HepG2 (cell line): ENCODE measurements around the gene PTPN2. TPM values are rescaled to one million over a fixed set of nuclear protein-coding genes. Genes with fewer than 3 reads are reported as not detected.

ENCODE experiments used
- ASH2L ChIP-seq: fragments of 300-600, 200-600 bp; sonication (generic); IDR thresholded peaks from 2 replicates; pipeline ENCODE4 v1.7.0; 2017; ENCODE audit warnings: low read depth, mild to moderate bottlenecking, moderate library complexity, mixed read lengths, low read length; ENCODE audit not compliant: insufficient read length
- ATF1 ChIP-seq: IDR thresholded peaks from 2 replicates; pipeline ENCODE4 v1.6.1; 2016; ENCODE audit warnings: mild to moderate bottlenecking, control low read depth
- ATRX ChIP-seq: sonication (generic); formaldehyde crosslinking; IDR thresholded peaks from 2 replicates; pipeline ENCODE4 v1.4.0; 2020; ENCODE audit warnings: missing genetic modification reagents, borderline replicate concordance
- CEBPG ChIP-seq: IDR thresholded peaks from 2 replicates; pipeline ENCODE4 v1.6.1; 2016
- DRAP1 ChIP-seq: IDR thresholded peaks from 2 replicates; pipeline ENCODE4 v1.6.1; 2016; ENCODE audit warnings: missing genetic modification reagents, missing compliant biosample characterization
- FOXJ3 ChIP-seq: sonication (generic); formaldehyde crosslinking; IDR thresholded peaks from 2 replicates; pipeline ENCODE4 v1.4.0; 2020; ENCODE audit warnings: missing genetic modification reagents, mild to moderate bottlenecking, borderline replicate concordance
- GATAD2A ChIP-seq: IDR thresholded peaks from 2 replicates; pipeline ENCODE4 v1.6.1; 2016
- IKZF1 ChIP-seq: fragments of 450-650 bp; IDR thresholded peaks from 2 replicates; pipeline ENCODE4 v1.7.1; 2016
- KDM1A ChIP-seq: IDR thresholded peaks from 2 replicates; pipeline ENCODE4 v1.6.1; 2016; ENCODE audit warnings: missing compliant biosample characterization
- NR3C1 ChIP-seq: sonication (generic); formaldehyde crosslinking; IDR thresholded peaks from 2 replicates; pipeline ENCODE4 v1.4.0; 2020; ENCODE audit warnings: missing genetic modification reagents
- RNF219 ChIP-seq: sonication (generic); formaldehyde crosslinking; IDR thresholded peaks from 2 replicates; pipeline ENCODE4 v1.5.0; 2020; ENCODE audit warnings: mild to moderate bottlenecking, missing genetic modification reagents
- SRSF9 ChIP-seq: fragments of 200-400 bp; formaldehyde crosslinking; IDR thresholded peaks from 2 replicates; pipeline ENCODE4 v1.6.1; 2018; ENCODE audit warnings: borderline replicate concordance, mild to moderate bottlenecking, low read depth, low read length; ENCODE audit not compliant: insufficient read depth, poor library complexity, severe bottlenecking
- TBX3 ChIP-seq: fragments of 450-650 bp; IDR thresholded peaks from 2 replicates; pipeline ENCODE4 v1.6.1; 2017; ENCODE audit warnings: antibody characterized with exemption, mild to moderate bottlenecking, inconsistent platforms, borderline replicate concordance
- TEAD2 ChIP-seq: sonication (generic); formaldehyde crosslinking; IDR thresholded peaks from 2 replicates; pipeline ENCODE4 v1.9.0; 2021; ENCODE audit warnings: missing genetic modification reagents
- THAP11 ChIP-seq: IDR thresholded peaks from 2 replicates; pipeline ENCODE4 v1.6.1; 2016; ENCODE audit warnings: missing biosample characterization, missing genetic modification reagents
- TMF1 ChIP-seq: sonication (generic); formaldehyde crosslinking; IDR thresholded peaks from 2 replicates; pipeline ENCODE4 v1.8.1; 2022; ENCODE audit warnings: low read depth, missing genetic modification reagents
- U2AF1 ChIP-seq: fragments of 200-400 bp; formaldehyde crosslinking; optimal IDR thresholded peaks from 2 replicates; pipeline ENCODE3; 2017; ENCODE audit warnings: mild to moderate bottlenecking, low read depth, low read length
- ZBTB43 ChIP-seq: sonication (generic); formaldehyde crosslinking; conservative IDR thresholded peaks from 2 replicates; pipeline ENCODE4 v1.4.0; 2020; ENCODE audit warnings: missing genetic modification reagents
- ZMYM4 ChIP-seq: sonication (generic); formaldehyde crosslinking; IDR thresholded peaks from 2 replicates; pipeline ENCODE4 v1.8.1; 2023; ENCODE audit warnings: mild to moderate bottlenecking, missing genetic modification reagents
- ZNF124 ChIP-seq: sonication (generic); formaldehyde crosslinking; IDR thresholded peaks from 2 replicates; pipeline ENCODE4 v1.4.0; 2020; ENCODE audit warnings: missing genetic modification reagents
- ZNF441 ChIP-seq: sonication (generic); formaldehyde crosslinking; IDR thresholded peaks from 2 replicates; pipeline ENCODE4 v1.7.0; 2021; ENCODE audit warnings: missing genetic modification reagents, borderline replicate concordance
- ZSCAN29 ChIP-seq: sonication (generic); formaldehyde crosslinking; conservative IDR thresholded peaks from 2 replicates; pipeline ENCODE4 v1.4.0; 2020; ENCODE audit warnings: mild to moderate bottlenecking, missing genetic modification reagents
- ZSCAN31 ChIP-seq: sonication (generic); formaldehyde crosslinking; IDR thresholded peaks from 2 replicates; pipeline ENCODE4 v1.5.0; 2020; ENCODE audit warnings: low read depth, mild to moderate bottlenecking, missing genetic modification reagents
- polyA plus RNA-seq, 8 experiments: library from polyadenylated mRNA; depleted of rRNA in 3 of 8; stranded (reverse) in 7 of 8; unstranded in 1 of 8; fragments of >200 nt; fragmentation: Illumina TruSeq in 4 of 8; extraction: Trizol in 4 of 8; gene quantifications; 2 replicates each; pipeline versions ENCODE4 v1.2.1 to v1.2.3, GENCODE V29; 2011 to 2016; ENCODE audit warnings: low read depth in 4 of 8, missing spikeins in 1 of 8, mixed read lengths in 1 of 8; ENCODE audit not compliant: insufficient read depth in 1 of 8
- total RNA-seq, 5 experiments: library from RNA; depleted of rRNA; stranded (reverse); fragments of >200 nt; fragmentation: Illumina TruSeq; extraction: Trizol; gene quantifications; 2 replicates each; pipeline ENCODE4 v1.2.3, GENCODE V29; 2016; ENCODE audit warnings: low read depth in 1 of 5
- TF ChIP-seq, protein P1 (sequence below): sonication (generic); formaldehyde crosslinking; IDR thresholded peaks from 2 replicates; pipeline ENCODE4 v1.8.0; 2023; ENCODE audit warnings: mild to moderate bottlenecking, missing genetic modification reagents
- TF ChIP-seq, protein P2 (sequence below): IDR thresholded peaks from 2 replicates; pipeline ENCODE4 v1.6.1; 2012; ENCODE audit warnings: low read length, improper control_type of control experiment

PTPN2 gene
- total and polyA plus RNA-seq, 2 of the 13 experiments (the other 11 are each of a cell fraction or from before 2014, with no cell fraction given) = 24.9 to 41.5 TPM

DNA sequence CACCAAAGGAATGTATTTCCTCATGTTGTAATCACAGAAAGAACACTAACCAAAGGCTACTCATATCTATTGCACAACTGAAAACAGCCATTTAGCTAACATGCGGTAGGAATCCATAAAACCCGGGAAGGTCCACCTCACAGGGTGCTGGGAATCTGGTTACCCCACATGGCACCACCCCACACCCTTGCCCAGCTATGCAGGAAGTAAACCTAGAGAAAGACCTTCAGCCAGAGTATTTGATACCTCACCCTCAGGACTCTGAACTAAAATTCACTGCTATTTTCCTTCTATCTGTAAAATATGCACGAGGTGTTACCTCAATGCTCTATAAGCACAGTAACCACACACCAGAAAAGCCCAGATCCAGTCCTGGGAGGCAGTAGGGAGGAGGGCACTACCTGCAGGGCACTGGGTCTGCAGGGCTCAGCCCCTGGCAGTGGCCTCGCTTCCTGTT, 45.8 kb downstream of the PTPN2 start (continued):
- TF ChIP-seq U2AF1 (no peak), CEBPG (CRISPR knock-in tag) (peak; percentile 96), IKZF1 (no peak), TMF1 (CRISPR knock-in tag) (no peak), SRSF9 (no peak), NR3C1 (CRISPR knock-in tag) (no peak), TBX3 (peak; percentile 27; the same call in 1 of the 2 replicates), ZBTB43 (no peak), RNF219 (CRISPR knock-in tag) (no peak), GATAD2A (CRISPR knock-in tag) (peak; percentile 79), ASH2L (peak; percentile 53), ZSCAN29 (CRISPR knock-in tag) (peak; percentile 70; the same call in 1 of the 2 replicates), KDM1A (CRISPR knock-in tag) (no peak), ZSCAN31 (CRISPR knock-in tag) (no peak), TEAD2 (no peak), ZNF441 (CRISPR knock-in tag) (no peak), DRAP1 (CRISPR knock-in tag) (no peak), ATF1 (no peak), ATRX (CRISPR knock-in tag) (no peak), ZMYM4 (CRISPR knock-in tag) (0 out of 2 replicates have a peak, but pooled peaks have one; percentile 23), FOXJ3 (CRISPR knock-in tag) (no peak; the same call in 1 of the 2 replicates), ZNF124 (CRISPR knock-in tag) (no peak), THAP11 (CRISPR knock-in tag) (peak; percentile 49)
- TF ChIP-seq, protein P1, sequence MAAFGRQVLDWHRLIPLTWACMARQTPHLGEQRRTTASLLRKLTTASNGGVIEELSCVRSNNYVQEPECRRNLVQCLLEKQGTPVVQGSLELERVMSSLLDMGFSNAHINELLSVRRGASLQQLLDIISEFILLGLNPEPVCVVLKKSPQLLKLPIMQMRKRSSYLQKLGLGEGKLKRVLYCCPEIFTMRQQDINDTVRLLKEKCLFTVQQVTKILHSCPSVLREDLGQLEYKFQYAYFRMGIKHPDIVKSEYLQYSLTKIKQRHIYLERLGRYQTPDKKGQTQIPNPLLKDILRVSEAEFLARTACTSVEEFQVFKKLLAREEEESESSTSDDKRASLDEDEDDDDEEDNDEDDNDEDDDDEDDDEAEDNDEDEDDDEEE (CRISPR knock-in tag) = no peak
- TF ChIP-seq, protein P2, sequence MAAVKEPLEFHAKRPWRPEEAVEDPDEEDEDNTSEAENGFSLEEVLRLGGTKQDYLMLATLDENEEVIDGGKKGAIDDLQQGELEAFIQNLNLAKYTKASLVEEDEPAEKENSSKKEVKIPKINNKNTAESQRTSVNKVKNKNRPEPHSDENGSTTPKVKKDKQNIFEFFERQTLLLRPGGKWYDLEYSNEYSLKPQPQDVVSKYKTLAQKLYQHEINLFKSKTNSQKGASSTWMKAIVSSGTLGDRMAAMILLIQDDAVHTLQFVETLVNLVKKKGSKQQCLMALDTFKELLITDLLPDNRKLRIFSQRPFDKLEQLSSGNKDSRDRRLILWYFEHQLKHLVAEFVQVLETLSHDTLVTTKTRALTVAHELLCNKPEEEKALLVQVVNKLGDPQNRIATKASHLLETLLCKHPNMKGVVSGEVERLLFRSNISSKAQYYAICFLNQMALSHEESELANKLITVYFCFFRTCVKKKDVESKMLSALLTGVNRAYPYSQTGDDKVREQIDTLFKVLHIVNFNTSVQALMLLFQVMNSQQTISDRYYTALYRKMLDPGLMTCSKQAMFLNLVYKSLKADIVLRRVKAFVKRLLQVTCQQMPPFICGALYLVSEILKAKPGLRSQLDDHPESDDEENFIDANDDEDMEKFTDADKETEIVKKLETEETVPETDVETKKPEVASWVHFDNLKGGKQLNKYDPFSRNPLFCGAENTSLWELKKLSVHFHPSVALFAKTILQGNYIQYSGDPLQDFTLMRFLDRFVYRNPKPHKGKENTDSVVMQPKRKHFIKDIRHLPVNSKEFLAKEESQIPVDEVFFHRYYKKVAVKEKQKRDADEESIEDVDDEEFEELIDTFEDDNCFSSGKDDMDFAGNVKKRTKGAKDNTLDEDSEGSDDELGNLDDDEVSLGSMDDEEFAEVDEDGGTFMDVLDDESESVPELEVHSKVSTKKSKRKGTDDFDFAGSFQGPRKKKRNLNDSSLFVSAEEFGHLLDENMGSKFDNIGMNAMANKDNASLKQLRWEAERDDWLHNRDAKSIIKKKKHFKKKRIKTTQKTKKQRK = no peak
